Measurements from ENCODE around the gene NOP56.

The NOP56 gene

DNA sequence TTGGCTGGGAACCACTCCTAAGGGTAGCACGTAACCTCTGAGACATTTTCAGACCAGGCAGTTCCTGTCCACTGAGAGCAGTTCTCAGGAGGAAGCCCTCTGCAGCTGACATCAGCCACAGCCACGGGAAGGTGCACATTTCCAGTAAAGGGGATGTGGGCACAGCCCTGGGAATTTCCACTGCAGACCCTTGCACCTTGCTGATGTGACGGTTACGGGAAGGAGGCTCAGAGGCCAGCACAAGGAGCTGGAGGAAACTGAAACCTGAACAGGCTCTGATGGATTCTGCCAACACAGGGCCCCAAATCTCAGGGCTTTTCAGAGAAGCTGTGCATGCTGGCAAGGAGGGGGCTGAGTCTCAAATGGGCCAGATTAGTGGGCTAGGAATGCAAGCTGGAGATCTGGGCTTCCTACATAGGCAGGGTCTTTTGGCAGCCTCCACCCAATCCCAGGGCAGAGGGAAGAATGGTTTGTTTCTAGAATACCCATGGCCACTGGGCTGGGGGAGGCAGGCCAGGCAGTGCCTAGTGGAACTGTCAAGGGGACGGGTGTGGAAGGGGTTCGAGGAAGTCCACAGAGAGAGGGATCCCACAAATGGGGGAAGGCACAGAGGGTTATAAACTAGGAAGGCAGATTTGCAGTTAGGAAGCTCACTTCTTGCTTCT lies 54.4 kb downstream of the NOP56 start:
- DNase-seq: no peak

DNA sequence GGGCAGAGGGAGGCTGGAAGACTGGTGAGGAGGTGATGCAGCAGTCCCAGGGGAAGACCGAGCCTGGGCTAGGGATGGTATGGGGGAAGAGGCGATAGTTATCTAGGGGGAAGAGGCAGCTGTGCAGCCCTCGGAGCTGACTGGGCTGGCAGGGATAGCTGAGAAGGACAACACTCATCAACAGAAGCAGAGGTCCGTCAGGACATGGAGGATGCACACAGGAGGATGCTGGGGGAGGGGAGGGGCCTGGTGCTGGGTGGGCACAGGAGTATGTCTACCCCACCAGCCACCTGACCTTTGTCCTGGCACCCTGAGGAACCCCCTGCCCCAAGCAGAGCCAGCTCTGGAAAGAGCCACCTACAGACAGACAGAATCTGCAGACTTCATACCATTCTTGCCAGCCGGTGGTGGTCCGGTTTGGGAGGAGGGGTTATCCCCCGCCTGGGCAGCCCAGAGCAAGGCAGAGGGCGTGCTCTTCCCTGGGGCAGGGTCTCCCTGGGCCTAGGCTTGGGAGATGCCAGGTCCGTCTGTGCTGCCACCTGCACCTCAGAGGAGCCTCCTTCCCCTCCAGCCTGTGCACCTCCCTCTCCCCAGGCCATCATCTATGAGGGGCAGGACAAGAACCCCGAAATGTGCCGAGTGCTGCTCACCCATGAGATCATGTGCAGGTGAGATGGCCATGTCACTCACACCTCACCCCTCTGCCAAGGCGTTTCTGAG lies 55.1 kb downstream of the NOP56 start:
- no peak for DNase-seq

Measured in KG1 (cell line).